HG03520 (cell line): Measurements from ENCODE around the gene B4GALT2.
A peak's percentile ranks its signal among the peaks of the same experiment; 100 is the strongest.

Source experiments
- ATAC-seq: cut with Tn5 transposase; IDR thresholded peaks from one replicate; pipeline ENCODE4 v1.9.1; 2021; ENCODE audit warnings: mild to moderate bottlenecking, moderate library complexity; ENCODE audit not compliant: unreplicated experiment

The B4GALT2 gene

DNA sequence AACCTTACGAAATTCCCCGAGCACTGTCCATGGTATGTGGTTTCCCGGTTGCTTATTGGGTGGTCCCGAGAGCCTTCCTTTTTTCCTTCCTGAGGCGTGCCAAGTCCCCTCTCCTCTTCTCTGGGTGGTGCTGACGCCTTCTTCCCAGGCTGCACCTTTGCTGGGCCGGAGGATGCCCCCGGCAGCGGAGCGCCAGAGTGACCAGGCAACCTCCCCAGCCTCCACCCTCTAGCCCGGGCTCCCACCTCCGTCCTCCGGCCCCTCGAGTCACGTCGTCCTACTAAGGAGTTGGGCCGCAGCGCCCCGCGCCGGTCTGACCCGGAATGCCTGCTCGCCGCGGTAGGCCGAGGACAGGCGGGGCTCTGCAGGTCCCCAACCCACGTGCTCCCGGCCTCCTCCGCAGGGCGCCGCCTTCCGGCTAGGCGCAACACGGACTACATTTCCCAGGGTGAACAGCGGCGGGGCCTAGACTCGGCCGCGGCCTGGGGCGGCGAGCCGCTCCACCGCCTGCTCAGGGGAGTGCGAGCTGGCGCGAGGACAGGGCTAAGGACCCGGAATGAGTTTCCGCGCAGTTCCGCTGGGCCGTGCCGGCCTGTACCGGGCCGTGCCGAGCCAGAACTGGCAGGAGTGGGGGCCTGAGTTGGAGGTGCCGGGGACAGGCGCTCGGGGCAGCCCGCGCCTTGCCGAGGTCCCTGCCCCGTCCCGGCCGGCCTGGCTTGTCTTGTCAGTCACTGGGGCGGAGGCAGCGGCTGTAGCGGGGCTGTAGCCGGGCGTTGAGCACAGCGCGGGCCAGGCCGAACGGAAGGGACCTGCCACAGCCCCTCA lies 32.6 kb upstream of the B4GALT2 start, which contains the start of gene IPO13:
Gene IPO13, plus strand, starts transcription at position 715 of the 825 bp plus-strand sequence. CDS start 651 bp downstream, outside the sequence.
- ATAC-seq: peak; percentile 85

DNA sequence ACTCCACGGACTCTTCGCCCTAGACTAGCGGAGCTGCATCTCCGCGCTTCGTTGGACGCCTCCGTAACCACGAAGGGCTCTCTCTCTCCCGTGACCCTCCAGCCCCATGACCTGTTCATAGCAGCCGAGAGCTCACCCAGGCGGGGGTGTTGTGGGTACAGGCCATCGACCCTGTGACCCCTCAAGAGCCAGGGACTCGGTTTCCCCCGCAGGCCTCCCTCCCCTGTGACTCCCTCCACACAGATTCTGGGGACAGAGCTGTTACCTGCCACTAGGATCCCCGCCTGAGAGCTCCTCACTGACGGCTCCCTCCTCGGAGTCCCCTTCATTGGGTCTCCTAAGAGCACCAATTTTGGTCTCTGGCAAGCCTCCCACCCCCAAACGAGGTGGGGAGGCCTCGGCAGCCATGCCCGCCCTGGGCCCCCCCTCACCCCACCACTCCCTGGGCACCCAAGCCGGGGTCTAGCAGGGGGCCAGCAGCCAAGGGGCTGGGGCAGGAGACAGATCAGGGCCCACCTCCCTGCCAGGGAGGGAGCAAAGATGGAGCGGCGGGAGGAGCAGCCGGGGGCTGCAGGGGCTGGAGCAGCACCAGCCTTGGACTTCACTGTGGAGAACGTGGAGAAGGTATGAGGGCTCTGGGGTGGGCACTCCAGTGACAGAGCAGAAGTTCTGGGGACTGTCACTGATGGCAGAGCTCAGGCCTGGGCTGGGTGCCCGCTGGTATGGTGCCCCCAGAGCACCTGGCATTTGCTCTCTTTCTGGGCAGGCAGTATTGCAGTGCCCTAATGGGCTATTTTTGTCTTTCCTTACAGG lies 31.7 kb upstream of the B4GALT2 start:
- ATAC-seq: peak; percentile 12

DNA sequence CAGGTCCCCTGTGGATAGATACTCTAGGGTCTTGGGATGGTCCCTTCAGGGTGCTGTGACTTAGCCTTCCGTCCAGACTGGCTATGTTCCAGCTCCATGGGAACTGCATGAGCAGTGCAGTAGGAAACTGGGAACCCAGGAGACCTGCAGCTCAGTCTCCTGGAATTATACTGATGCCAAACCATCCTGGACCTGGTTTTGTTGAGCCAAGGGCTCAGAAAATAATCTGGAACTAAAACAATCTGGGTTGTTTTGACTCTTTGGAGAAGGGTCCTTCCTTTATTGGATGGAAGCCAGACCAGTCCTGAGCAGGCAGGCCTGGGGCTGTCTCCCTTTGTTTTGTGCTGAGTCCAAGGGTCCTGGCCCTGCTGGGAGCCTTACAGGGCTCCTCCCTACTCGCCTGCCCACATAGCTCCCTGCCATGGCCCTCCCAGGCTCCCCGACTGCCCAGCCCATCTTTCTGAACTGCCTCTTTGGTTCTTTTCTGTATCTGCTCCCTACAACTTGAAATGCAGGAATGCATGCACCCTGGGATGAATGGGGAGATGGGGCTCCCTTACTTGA lies 31.1 kb upstream of the B4GALT2 start:
- no peak for ATAC-seq

DNA sequence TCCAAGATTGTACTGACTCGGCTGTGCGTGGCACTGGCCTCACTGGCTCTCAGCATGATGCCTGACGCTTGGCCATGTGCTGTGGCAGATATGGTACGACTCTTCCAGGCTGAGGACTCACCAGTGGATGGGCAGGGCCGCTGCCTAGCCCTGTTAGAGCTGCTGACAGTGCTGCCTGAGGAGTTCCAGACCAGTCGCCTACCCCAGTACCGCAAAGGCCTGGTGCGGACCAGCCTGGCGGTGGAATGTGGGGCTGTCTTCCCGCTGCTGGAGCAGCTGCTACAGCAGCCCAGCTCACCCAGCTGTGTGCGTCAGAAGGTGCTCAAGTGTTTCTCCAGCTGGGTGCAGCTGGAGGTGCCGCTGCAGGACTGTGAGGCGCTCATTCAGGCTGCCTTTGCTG lies 29.3 kb upstream of the B4GALT2 start:
- ATAC-seq: no peak

DNA sequence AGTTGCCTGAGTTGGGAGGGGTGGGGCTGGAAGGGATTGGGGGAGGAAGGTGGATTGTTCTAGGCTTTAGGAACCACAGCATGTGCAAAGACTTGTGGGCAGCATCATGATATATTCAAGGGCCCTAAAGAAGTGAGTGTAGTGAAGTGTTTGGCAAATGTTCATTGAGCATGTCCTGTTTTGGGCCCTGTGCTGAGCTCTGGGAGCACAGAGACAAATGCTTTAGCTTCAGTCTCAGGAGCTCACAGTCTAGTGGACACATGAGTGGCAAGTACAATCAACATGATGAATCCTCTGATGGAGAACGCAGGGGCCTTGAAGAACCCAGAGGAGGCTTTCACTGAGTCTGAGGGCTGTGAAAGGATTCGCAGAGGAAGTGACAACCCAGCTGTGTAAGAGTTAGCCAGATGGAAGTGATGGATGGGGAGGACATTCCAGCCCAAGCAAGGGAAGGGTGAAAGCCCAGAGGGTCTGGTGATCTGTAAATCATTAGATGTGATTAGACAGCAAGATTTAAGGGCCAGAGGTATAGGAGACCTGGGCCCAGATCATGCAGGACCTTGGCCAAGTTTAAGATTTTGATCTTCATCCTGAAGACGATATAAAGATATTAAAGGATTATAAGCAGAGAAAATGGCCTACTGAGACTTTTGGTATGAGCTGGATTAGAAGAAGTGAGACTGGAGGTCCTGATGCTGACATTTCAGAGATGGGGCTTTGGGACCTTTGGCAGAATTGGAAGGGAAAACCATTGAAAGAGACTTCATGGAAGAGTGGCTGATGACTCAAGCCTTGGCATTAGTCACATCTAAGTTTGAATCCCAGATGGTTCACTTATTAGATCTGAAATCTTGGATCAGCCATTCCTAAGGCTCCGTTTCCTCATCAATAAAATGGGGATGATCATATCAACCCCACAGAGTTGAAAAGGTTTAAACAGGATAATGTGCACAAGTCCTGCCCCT lies 27.7 kb upstream of the B4GALT2 start:
- ATAC-seq: no peak

DNA sequence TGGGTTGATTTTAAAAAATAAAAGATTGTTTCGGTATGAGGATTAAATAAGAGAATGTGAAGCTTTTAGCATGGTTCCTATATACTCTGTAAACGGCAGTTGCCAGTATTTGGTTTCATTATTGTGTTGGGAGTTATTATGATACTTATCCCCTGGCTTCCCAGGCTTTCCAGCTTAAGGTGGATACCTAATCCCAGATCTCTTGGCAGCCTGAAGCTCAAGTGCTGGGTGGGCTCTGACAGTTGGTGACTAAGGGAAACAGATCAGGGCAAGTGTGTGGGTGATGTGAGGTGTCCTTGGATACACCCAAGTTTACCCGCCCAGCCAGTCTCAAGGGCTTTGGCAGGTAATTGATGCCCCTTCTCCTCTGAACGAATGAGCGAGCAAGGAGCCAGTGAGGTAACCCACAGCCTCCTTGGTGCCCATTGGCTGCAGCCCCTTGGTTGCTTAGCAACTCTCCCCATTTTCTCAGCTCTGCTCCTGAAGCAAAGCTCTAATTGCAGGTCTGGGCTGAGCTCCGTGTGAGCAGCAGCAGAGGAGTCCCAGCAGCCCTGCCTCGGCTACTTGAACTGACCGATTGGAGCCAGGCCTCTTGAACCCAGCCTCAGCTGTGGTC lies 26.2 kb upstream of the B4GALT2 start:
- no peak for ATAC-seq

GRCh38 chr1:43953361-43953760 lies 25.6 kb upstream of the B4GALT2 start:
- no peak for ATAC-seq

GRCh38 chr1:43954036-43954435 lies 25.0 kb upstream of the B4GALT2 start:
- no peak for ATAC-seq

DNA sequence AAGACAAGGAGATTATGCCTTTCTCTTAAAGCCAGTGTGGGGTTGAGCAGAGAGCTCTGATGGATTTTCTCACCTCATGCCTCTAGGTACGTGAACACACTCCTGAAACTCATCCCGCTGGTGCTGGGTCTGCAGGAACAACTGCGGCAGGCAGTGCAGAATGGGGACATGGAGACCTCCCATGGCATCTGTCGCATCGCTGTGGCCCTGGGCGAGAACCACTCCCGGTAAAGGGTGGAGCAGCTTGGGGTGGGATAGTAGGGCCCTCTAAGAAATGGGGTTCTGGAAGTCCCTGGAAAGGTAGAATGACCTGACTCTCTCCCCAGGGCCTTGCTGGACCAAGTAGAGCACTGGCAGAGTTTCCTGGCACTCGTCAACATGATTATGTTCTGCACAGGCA lies 22.8 kb upstream of the B4GALT2 start:
- ATAC-seq: no peak

DNA sequence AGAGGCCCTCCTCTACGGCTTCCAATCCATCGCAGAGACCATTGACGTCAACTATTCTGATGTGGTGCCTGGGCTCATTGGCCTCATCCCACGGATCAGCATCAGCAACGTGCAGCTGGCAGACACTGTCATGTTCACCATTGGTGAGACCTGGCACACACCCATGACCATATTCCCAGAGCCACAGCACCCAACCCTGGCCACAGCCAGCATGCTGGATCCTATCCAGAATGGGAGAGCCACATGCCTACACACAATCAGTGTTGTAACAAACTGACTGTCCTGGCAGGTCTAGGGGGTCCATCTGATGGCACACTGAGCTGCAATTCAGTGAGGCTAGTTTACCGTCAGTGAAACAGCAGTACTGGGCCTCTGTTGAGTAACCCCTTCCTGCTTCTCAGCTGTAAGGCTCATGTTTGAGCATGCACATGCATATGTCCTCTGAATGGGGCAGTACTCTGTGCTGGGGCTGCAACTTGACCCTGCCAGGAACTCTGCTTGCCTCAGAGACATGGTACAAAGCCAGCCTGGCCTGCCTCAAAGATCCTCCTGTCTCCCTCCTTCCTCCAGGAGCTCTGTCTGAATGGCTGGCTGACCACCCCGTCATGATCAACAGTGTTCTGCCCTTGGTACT lies 21.5 kb upstream of the B4GALT2 start:
- ATAC-seq: no peak

GRCh38 chr1:43958351-43959255 lies 20.4 kb upstream of the B4GALT2 start:
- ATAC-seq: no peak

GRCh38 chr1:43960798-43961197 lies 18.2 kb upstream of the B4GALT2 start:
- ATAC-seq: no peak

GRCh38 chr1:43961692-43962091 lies 17.3 kb upstream of the B4GALT2 start:
- no peak for ATAC-seq

DNA sequence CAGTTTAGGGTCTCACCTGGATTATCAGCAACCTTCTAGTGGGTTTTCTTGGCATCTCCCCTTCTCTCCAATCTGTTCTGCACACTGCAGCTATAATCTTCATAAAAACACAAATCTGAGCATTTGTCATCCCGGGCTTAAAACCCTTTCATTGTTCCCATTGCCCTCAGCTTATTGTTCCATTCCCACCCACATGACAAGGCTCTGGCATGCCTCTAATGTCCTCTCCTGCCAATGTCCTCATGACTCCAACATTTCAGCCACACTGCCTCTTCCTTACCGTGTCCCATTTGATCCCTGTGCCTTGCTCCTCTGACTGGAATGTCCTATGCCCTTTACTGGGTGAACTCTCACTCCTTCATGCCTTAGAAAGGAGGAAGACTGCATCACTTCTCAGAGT lies 16.7 kb upstream of the B4GALT2 start:
- no peak for ATAC-seq

DNA sequence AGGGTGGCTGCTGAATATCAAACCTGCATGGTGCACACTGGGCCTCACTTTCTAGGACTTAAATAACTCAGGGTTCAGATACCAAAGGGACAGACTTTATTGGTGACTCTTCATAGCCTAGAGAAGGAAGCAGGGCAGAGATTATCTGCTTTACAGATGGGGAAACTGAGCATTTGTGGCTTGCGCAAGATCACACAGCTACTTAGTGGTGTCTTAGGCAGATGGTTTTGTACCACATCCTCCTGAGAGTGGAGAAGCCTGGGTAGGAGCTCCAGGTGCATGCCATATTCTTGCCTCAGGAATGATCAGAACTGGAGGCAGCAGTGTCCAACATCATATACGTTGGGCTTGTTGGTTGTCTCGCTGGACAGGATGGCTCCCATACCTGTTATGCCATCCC lies 16.0 kb upstream of the B4GALT2 start:
- ATAC-seq: no peak

DNA sequence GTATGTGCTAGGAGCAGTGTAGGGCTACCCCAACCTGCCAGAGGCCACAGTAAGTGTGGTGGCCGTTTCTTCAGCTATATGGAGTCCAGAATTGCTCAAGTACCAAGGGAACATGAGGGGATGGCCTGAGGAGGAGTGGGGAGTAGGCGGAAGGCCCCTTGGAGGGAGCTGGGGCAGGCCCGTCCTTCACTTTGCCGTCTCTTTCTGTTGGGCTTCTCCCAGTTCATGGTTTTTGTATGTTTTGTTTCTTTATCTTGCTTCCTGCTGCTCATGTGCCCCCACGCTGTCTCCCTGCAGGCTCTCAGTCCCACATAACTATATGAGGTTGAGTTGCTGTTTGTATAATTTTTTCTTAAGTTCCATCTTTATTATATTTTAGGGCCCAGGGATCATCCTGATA lies 15.1 kb upstream of the B4GALT2 start:
- ATAC-seq: no peak

GRCh38 chr1:43965316-43965715 lies 13.7 kb upstream of the B4GALT2 start:
- no peak for ATAC-seq

DNA sequence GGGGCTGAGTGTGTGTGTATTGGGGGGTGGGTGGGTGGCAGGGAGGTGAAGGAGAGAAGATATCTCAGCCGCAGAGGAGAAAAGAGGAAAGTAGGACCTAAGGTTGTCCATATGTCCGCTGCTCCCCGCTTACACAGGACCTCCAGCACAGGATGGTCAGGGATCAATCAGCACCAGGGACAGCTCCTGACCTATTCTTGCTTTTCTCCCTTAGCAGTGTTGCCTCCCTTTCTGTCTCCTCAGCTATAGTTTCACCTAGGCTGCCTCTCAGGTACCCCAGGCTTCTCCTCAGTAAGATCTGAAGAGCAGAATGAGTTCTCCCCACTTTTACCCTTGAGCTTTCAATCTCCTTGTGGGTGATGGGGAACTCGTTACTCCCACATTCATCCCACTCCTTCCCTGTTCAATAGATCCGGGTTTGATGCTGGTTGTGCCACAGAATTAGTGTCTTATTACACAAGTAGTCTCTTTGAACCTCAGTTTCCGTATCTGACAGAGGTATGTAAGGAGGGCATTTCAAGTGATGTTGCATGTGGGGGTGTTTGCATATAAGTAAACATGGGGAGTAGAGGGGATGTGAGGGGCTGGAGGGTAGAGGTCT lies 10.6 kb upstream of the B4GALT2 start:
- no peak for ATAC-seq
